ENCODE measurements around the gene ANKFN1.
"Not testable (repeated sequence)": the region's sequence is repeated elsewhere in the genome, so short reads cannot be mapped to it uniquely, and the experiment has no call there.

ANKFN1 gene

GRCh38 chr17:56185491-56186221 is 32.4 kb downstream of the ANKFN1 start:
- no peak for DNase-seq

DNA sequence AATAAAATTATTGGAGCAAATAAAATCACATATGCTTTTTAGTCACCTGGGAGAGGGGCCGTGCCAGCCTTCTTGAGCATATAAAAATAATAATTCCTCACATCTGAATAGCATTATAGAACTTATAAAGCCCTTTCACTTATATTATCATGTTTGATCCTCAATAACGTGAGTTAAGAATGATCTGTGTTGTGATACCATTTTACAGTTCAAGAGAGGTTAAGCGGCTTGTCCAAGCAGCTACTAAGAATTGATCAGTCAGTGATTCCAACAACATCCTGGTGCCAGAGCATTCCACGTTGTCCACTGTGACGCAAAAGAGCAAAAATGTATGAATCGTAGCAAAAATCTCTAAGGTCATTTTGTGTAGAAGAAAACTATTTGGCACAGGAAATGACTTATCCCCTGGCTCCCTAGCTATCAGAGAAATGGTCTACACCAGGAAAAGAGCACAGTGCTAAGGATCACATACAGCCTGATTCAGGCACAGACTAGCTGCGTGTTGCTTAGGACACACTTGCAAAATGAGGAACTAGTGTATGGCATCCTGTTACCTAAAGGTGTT is 33.0 kb downstream of the ANKFN1 start:
- no peak for DNase-seq

DNA sequence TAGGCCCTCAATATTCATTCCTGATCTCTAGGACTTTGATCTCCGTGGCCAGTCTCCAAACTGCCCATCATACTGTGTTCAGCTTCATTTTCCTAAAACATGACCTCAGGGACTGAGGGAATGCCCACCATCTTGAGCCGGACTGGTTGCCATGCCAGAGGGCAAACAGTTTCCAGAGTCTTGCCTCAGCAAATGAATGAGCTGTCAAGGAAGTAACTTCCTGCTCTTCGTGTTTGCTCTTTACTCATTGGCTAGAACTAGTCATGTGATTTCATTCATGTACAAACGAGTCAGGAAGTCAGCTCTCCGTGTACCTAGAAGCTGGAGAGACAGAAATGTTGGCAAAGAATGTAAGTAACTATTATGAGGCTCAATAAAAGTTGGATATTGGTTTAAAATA is 50.2 kb downstream of the ANKFN1 start:
- DNase-seq, result peak in 1 of 2 experiments; percentile 1

DNA sequence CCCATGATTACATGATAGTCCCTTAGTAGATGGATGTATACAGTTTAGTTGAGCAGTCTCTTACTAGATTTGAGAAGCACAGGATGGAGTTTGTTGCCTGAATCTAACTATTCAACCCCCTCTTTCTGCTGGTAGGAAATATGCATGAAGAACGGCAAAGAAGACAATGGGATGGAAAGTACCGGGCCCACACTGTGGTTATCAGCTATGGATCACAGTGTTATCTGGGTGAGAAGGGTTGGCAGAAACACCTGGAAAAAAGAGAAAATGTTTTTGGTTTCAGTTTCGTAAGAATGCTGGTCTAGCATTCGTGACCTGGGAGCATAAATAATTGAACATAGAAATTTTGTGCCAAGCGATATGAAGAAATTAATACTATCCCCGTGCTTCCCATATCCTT is 53.1 kb downstream of the ANKFN1 start:
- DNase-seq, result no peak

GRCh38 chr17:56213031-56213430 is 59.8 kb downstream of the ANKFN1 start:
- DNase-seq, result no peak

GRCh38 chr17:56217921-56218320 is 64.6 kb downstream of the ANKFN1 start:
- no peak for DNase-seq

- no peak for DNase-seq
Observed at GRCh38 chr17:56222255-56222654, 69.0 kb downstream of the ANKFN1 start.

DNA sequence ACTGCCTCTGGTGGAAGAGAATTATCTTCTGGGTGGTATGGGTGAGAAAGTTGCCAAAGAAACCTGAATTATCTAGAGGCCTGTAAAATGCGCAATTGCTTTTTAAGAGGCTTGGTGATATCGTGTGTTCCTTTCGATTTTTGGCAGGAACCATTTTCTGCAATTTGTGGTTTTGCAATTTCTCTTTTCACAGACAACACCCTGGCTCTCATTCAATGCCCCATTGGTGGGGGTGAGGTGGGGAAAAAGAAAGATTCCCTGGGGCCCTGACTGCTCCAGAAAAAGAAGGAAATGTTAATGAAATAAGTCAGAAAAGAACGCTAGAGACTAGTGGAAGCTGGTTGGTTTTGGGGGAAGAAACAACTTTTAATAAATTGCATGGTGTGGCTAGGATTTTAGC is 77.4 kb downstream of the ANKFN1 start:
- no peak for DNase-seq

DNA sequence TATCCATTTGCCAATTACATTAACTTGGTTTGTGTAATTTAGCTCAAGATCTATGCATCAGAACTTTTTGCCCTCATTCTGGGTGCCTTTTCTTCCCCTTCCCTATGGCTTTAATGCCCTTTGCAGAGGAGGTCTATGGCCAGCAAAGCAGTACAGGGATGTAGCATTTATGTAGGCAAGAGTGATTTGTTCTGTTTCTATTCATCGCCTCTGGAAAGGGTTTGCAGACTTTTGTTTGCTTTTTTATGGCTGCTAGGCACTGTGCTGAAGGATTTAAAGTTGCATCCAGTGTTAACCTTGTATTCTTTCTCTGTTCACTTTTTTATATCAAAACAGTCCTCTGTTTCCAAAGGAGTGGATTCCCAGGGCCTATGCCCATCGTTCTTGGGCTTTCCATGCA is 78.0 kb downstream of the ANKFN1 start:
- DNase-seq, result no peak

DNA sequence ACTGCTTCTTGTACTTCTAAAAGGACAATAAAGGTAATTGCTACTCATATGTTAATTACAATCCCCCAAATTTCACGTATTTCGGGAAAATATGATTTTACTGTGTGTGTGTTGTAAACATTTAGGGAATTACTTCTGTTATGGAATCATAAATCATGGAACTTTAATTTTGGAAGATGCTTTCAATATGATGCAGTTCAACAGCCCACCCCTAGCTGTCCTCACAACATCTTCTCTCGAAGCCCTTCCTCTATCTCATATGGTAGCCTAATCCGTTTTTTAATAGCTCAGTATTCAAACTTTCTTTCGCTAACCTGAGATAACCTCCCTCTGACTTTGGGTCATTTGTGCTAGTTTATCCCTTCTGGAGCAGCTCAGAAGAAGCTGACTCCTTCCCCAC is 78.4 kb downstream of the ANKFN1 start:
- DNase-seq, result no peak

DNA sequence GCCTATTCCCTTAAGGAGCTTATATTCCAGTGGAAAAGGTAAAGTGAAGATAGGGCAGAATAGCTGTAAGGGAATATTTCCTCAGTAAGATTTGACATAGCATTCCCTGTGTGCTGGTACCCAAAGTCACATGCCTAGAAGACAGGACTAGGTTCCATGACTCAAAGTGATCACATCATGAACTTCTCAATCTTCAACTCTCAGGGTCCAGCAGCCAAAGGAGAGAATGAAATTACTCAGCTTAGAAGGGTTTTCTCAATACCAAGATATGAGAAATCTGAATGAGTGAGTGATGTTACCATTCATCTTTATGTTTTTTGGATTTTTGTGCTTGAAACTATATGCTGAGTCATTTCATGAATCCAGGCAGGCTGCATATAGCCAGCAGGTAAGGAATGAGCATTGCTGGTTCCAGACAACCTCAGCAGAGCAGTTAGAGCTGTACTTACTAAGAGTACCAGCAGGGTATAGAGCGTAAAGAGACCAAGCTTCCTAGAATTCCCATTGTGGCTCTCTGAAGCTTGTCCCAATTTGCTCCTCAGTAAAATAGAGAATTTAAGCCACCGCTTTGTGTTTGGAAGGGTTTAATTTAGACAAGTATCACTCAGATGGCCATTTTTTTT is 91.1 kb downstream of the ANKFN1 start:
- no peak for DNase-seq

DNA sequence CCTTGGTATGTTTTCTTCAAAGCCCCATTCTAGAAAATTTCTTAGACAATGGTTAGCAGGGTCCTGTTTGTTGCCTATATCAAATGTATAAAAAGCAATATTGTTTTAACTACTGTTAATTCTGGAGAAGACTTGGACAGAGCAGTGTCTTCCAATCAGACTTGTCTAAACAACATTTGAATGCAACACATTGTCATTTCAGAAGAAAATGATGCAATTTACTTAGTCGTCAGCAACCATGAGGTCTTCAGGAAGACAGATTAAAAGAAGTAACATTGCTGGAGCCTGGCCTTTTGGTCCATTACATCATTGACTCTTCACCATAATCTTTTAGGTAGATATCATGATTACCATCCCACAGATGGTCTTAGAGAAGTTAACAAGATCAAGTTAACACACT is 94.5 kb downstream of the ANKFN1 start:
- no peak for DNase-seq

DNA sequence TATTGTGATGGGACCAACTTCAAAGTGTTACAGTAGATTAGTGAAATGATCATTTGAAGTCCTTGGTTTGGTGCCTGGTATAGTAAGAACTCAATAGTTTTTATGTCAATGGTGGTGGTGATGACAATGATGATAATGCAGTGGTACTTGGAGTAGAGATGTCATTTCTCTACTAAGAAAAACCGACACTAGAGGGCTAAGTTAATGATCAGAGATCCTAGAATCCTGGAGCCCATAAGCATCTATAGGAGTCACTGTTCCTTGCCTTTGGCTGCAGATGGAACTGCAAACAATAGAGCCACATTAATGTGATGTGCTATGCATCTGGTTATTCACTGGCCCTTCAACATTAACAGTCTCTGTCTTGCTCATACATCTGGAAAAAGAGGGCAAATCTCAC is 103.8 kb downstream of the ANKFN1 start:
- DNase-seq, result no peak

DNA sequence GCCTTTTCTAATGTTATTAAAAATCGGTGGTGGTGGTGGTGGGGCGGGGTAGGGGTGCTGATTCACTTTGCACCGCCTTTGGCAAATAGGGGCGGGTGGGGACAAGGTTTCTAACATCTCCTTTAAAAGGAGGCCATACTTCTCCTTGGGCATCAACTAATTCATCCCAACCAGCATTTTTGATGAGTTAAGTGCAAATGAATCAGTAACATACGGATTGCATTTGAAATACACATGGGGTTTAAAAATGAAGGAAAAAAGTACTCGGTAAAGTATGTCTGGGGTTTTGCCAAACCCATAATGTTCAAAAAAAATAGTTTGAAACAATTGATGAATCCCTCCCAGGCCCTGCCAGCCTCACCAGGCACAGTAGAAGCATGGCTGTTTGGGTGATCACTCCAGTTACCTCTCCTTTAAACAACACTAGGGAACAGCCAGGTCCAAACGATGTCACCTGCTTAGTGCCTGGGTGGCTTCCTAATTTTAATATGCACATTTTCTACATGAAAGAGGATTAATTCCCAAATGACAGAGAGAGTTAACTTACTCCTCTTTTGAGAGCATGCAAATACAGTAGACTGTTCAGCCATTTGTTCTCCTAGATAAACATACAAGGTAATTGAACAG is 107.2 kb downstream of the ANKFN1 start:
- no peak for DNase-seq

DNA sequence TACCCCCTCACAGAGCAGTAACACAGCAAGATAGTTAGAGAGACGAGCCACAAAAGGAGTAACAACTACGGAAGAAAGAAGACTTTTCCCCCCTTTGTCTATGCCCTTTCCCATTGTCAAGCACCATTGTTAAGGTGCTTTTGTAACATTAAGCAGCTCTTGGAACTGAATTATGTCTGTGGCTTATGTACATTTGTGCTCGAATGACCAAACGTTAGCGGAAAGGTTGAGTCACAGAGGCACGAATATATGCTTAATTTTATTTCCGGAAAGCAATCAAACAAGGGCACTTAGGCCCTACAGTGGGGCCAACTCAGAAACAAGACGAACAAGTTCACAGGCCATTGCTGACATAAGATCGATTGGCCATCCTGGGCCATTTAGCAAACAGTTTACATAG is 109.5 kb downstream of the ANKFN1 start:
- DNase-seq, result no peak

- no peak for DNase-seq
Observed at GRCh38 chr17:56269556-56270389, 116.5 kb downstream of the ANKFN1 start.

DNA sequence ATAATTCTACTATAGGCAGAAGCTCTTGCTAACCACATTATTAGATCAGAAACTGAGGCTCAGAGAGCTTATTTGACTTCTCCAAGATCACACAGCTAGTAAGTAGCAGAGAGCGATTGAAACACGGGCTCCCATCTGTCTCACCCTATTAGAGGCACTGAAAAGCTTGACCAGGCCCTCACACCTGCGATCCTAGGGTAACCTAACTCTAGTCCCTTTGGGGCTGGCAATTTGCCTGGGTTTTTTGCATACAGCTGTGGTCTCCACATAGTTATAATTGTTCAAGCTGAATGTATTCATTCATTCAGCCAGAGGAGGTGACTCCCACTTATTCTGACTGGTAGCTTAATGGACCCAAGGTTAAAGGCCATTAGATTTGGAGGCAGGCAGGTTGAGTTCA is 121.2 kb downstream of the ANKFN1 start:
- peak; percentile 53 to 63 for DNase-seq

DNA sequence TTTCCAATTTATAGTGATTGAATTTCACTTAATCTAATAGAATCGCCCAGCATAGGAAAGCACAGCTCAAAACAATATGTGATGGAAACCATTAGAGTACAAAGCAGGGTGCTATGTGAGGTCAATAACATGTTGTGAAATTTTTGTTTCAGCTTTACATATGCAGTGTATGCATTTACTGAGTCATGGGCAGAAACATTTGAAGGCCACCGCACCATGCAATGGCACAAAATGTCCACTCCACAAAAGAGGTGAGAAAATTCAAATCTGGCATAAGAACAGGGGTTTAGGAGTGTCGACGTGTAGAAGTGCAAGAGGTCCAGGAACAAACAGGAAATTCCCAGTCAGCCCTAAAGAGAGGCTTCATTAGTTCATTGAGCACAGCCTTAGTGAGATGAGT is 131.2 kb downstream of the ANKFN1 start:
- no peak for DNase-seq

DNA sequence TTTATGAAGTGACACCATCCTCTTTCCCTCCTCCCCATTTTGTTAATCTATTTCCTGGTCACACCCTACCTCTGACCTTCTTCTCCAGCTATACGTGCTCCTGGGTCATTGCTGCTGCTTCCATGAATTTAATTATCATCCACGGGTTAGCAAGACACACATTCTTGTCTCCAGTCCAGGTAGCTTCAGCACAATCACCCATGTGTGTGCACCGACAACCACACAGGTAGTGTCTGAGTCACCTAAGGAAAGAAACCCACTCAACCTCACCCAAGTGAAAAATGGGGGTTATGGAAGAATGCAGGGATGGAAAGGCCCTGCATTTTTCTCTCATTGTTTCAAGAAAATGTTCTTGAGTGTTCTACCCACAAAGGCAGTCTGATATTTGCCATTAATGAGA is 135.5 kb downstream of the ANKFN1 start:
- DNase-seq, result not testable (repeated sequence)

GRCh38 chr17:56289321-56289720 is 136.0 kb downstream of the ANKFN1 start:
- no peak for DNase-seq

DNA sequence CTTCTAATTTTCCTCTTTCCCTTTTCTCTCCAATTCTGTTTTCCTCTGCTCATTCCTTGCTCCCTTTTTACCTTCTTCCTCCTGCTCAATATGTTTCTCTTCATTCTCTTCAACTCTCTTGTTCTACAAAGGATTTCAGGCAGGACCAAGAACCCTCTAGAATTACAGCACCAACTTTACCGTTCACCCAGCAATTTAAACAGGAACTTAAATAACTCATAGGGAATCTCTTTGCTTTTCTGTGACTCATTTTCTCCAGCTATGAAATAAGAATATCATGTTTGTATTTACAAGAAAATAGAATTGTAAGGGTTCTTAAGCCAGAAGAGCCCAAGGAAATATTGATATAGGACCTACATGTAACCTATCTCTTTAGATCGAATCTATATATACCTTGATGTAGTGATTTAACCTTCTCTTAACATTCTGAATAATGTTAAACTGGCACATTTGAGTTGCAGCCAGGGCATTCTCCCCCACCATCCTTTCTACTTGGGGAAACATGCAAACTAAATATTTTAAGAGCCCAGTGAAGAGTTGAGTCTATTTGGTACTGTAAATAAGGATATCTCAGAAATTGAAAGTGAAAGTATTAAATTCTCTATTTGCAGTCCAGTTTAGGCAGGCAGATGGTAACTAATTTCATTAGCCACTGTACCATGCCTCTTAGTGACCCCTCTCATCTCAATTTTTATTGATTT is 137.0 kb downstream of the ANKFN1 start:
- DNase-seq, result no peak

- no peak for DNase-seq
Observed at GRCh38 chr17:56290802-56291118, 137.5 kb downstream of the ANKFN1 start.

Data from NCI-H526 (cell line).